ENCODE measurements around the gene NASP. TPM values are rescaled to one million over a fixed set of nuclear protein-coding genes. Genes with fewer than 3 reads are reported as not detected.

The NASP gene
- total and polyA plus RNA-seq, 2 experiments from 2014 or later: 294 to 1,039 TPM

DNA sequence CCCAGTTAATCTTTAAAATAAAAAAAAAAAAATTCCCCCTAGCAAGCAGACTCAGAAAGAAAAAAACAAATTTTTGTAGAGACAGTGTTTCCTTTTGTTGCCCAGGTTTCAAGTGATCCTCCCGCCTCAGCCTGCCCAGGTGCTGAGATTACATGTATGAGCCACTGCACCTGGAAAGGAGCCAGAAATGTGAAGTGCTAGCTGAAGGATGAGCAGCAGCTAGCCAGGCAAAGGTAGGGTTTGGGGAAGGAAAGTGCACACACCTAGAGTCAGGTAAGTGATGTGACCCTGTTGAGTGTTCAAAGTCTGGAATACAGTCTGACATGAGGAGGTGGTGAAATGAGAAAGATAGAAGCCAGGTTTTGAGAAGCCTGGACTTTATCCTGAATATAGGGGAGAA lies 31.5 kb upstream of the NASP start (continued):
- TF ChIP-seq ZNF114 (CRISPR knock-in tag; IDR thresholded peaks at IDR 0.05): no peak
- no peak for TF ChIP-seq ZNF331 (CRISPR knock-in tag; IDR thresholded peaks at IDR 0.05; ENCODE audit: low read depth)
- TF ChIP-seq EZH2 (IDR thresholded peaks at IDR 0.05; ENCODE audit: low read depth, unreplicated experiment): no peak
- no peak for TF ChIP-seq ETS1 (IDR thresholded peaks at IDR 0.05)
- TF ChIP-seq POLR2AphosphoS5 (IDR thresholded peaks at IDR 0.05; ENCODE audit: low read depth): no peak

- H3K4me1 Mint-ChIP-seq: peaks cover 15% of the 10 kb centered on the region
- Histone ChIP-seq H3K79me2 (replicated peaks; ENCODE audit: insufficient read depth) (peaks cover 80% of the 10 kb centered on the region), H4K20me1 (replicated peaks; ENCODE audit: insufficient read depth) (peaks cover 38% of the 10 kb centered on the region), H3K4me3 (no peak overlapping the region), H2AFZ (no peak overlapping the region), H3K36me3 (ENCODE audit: insufficient read depth) (peaks cover 41% of the 10 kb centered on the region), H3F3A (replicated peaks; ENCODE audit: low read depth) (peaks cover 10% of the 10 kb centered on the region), H3K9me2 (ENCODE audit: insufficient read depth) (no peaks in the 10 kb centered on the region), H3K4me1 (ENCODE audit: insufficient read depth) (peaks cover 10% of the 10 kb centered on the region), H3K27me3 (ENCODE audit: insufficient read depth) (no peaks in the 10 kb centered on the region), H3K27ac (ENCODE audit: low read depth) (no peak overlapping the region), H3K4me2 (no peak overlapping the region)
- H3K27me3 Mint-ChIP-seq (ENCODE audit: insufficient read depth, low read depth, poor library complexity): peaks cover 6% of the 10 kb centered on the region
- H3K36me3 Mint-ChIP-seq (ENCODE audit: low read depth): peaks cover 55% of the 10 kb centered on the region
- no peaks in the 10 kb centered on the region for H3K9me3 Mint-ChIP-seq
- no peak for ATAC-seq
- H3K27ac Mint-ChIP-seq: no peak overlapping the region
- H3K4me3 Mint-ChIP-seq: no peak overlapping the region
- DNase-seq (ENCODE audit: low spot score): no peak
- TF ChIP-seq REST (IDR thresholded peaks at IDR 0.05; ENCODE audit: unreplicated experiment) (no peak), ZNF114 (CRISPR knock-in tag; IDR thresholded peaks at IDR 0.05) (no peak), CREB1 (CRISPR knock-in tag; IDR thresholded peaks at IDR 0.05; ENCODE audit: low read depth) (no peak), JUNB (IDR thresholded peaks at IDR 0.05; ENCODE audit: unreplicated experiment) (no peak), EZH2 (IDR thresholded peaks at IDR 0.05; ENCODE audit: low read depth, unreplicated experiment) (no peak), ETS1 (IDR thresholded peaks at IDR 0.05) (no peak), NANOG (IDR thresholded peaks at IDR 0.05; ENCODE audit: borderline replicate concordance) (no peak), STAT1 (IDR thresholded peaks at IDR 0.05; ENCODE audit: unreplicated experiment) (no peak)
- TF ChIP-seq, protein P1, sequence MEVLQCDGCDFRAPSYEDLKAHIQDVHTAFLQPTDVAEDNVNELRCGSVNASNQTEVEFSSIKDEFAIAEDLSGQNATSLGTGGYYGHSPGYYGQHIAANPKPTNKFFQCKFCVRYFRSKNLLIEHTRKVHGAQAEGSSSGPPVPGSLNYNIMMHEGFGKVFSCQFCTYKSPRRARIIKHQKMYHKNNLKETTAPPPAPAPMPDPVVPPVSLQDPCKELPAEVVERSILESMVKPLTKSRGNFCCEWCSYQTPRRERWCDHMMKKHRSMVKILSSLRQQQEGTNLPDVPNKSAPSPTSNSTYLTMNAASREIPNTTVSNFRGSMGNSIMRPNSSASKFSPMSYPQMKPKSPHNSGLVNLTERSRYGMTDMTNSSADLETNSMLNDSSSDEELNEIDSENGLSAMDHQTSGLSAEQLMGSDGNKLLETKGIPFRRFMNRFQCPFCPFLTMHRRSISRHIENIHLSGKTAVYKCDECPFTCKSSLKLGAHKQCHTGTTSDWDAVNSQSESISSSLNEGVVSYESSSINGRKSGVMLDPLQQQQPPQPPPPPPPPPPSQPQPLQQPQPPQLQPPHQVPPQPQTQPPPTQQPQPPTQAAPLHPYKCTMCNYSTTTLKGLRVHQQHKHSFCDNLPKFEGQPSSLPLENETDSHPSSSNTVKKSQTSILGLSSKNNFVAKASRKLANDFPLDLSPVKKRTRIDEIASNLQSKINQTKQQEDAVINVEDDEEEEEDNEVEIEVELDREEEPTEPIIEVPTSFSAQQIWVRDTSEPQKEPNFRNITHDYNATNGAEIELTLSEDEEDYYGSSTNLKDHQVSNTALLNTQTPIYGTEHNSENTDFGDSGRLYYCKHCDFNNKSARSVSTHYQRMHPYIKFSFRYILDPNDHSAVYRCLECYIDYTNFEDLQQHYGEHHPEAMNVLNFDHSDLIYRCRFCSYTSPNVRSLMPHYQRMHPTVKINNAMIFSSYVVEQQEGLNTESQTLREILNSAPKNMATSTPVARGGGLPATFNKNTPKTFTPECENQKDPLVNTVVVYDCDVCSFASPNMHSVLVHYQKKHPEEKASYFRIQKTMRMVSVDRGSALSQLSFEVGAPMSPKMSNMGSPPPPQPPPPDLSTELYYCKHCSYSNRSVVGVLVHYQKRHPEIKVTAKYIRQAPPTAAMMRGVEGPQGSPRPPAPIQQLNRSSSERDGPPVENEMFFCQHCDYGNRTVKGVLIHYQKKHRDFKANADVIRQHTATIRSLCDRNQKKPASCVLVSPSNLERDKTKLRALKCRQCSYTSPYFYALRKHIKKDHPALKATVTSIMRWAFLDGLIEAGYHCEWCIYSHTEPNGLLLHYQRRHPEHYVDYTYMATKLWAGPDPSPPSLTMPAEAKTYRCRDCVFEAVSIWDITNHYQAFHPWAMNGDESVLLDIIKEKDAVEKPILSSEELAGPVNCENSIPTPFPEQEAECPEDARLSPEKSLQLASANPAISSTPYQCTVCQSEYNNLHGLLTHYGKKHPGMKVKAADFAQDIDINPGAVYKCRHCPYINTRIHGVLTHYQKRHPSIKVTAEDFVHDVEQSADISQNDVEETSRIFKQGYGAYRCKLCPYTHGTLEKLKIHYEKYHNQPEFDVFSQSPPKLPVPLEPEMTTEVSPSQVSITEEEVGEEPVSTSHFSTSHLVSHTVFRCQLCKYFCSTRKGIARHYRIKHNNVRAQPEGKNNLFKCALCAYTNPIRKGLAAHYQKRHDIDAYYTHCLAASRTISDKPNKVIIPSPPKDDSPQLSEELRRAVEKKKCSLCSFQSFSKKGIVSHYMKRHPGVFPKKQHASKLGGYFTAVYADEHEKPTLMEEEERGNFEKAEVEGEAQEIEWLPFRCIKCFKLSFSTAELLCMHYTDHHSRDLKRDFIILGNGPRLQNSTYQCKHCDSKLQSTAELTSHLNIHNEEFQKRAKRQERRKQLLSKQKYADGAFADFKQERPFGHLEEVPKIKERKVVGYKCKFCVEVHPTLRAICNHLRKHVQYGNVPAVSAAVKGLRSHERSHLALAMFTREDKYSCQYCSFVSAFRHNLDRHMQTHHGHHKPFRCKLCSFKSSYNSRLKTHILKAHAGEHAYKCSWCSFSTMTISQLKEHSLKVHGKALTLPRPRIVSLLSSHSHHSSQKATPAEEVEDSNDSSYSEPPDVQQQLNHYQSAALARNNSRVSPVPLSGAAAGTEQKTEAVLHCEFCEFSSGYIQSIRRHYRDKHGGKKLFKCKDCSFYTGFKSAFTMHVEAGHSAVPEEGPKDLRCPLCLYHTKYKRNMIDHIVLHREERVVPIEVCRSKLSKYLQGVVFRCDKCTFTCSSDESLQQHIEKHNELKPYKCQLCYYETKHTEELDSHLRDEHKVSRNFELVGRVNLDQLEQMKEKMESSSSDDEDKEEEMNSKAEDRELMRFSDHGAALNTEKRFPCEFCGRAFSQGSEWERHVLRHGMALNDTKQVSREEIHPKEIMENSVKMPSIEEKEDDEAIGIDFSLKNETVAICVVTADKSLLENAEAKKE (CRISPR knock-in tag; IDR thresholded peaks at IDR 0.05): no peak
- TF ChIP-seq, protein P2, sequence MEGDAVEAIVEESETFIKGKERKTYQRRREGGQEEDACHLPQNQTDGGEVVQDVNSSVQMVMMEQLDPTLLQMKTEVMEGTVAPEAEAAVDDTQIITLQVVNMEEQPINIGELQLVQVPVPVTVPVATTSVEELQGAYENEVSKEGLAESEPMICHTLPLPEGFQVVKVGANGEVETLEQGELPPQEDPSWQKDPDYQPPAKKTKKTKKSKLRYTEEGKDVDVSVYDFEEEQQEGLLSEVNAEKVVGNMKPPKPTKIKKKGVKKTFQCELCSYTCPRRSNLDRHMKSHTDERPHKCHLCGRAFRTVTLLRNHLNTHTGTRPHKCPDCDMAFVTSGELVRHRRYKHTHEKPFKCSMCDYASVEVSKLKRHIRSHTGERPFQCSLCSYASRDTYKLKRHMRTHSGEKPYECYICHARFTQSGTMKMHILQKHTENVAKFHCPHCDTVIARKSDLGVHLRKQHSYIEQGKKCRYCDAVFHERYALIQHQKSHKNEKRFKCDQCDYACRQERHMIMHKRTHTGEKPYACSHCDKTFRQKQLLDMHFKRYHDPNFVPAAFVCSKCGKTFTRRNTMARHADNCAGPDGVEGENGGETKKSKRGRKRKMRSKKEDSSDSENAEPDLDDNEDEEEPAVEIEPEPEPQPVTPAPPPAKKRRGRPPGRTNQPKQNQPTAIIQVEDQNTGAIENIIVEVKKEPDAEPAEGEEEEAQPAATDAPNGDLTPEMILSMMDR (conservative IDR thresholded peaks at IDR 0.05; ENCODE audit: low read depth in 2 of 2): no peak
Measured at GRCh38 chr1:45554198-45554597, 29.6 kb upstream of the NASP start.
